HS-5 (cell line): Measurements from ENCODE around the gene MBNL3.

Source experiments
- DNase-seq: peaks from one replicate; pipeline ENCODE4 v3.0.0-alpha.2; 2012; ENCODE audit warnings: low read depth

The MBNL3 gene

DNA sequence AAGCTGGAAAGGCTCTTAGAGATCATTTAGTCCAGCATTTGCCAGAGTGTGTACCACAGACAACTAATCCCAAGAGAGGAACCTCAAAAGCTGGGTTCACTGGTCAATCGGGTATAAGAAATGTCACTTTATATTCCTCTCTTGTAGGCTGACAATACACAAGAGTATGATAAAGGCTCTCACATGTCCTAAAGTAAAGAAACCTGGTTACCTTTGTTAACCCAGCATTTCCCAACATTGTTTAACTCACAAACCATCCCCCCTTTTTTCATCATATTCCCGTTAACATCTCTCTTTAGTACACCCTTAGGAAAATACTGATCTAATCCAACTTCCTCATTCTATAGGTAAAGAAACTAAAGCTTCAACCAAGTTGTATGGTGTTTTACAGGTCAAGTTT, 74.4 kb downstream of the MBNL3 start:
- no peak for DNase-seq

DNA sequence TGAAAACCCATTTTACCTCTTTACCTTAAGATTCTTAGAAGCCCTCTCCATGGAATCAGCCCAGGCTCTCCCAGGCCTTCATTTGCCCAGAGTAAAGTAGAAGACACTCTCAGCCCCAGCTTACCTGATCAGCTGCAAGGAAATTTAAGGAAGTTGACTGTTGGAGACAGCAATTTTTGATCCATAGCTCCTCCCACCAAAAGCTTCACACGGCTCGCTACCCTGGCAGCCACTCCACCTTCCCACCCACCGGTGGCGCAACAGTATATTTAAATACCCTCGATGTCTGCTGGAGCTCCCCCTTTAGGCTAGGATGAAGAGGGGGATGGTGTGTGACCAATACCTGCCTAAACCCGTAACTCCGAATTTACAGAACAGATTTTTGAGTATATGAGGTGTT, 75.4 kb downstream of the MBNL3 start:
- no peak for DNase-seq

- no peak for DNase-seq
Observed at GRCh38 chrX:132412208-132412607, 76.6 kb downstream of the MBNL3 start.

DNA sequence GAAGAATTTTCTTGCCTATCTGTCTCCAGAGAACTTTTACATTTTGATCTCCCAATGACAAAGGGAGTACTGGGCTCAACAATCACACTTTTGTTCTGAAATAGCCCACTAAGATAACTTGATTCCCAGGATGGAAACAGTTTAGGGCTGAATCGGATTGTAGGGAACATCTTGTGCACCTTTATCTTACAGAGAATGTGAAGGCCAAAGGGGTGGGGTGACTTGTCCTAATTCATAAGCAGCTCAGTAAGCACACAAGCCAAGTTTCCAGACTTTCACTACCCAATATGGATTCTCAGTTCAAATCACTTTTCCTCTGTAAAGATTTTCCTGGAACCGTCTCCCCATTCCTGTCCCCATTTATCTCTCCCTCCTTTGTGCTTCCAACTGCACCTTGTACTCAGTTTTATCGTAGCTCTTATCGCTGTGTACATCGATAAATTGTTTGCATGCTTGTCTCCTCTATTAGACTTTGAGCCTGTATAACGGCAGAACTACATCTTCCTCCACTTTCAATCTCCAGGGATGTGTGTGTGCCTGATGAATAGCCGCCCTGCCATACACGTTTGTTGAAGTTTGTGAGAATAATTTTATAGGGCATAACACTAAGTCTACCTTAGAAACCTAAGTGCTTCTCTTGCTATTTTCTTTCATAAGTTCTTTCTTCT, 77.4 kb downstream of the MBNL3 start:
- no peak for DNase-seq

DNA sequence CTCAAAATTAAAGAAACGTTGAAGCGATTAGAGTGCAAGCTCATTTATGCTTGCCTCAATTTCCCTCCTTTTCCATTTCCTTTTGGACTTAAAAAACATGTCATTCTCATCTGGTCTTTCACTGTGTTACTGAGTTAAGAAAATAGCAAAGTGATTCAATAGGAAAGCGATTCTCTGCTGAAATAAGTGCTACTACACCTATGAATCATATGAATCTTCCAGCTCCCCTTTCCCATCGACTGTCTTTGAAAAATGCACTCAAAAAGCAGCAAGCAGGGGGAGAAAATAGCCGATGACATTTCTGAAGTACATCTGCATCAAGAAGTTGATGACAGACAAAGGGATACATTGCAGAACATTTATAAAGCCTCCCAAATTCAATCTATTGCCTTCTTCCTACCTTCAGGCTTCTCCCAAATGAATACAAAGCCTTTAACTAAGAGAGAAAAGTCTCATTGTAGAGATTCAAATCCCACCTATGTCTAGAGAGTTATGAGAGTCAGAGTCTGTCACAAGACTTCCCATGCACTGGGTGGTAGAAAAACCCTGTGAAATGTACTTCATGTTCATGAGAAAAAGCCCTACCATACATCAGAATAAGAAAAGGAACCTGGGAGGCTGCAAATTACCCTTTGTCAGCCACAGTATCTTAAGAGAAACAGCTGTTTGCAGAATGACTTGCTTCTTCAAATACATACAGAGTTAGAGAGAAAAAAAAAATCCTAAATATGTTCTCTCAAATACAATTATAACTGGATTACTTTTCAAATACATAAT, 78.9 kb downstream of the MBNL3 start:
- no peak for DNase-seq

DNA sequence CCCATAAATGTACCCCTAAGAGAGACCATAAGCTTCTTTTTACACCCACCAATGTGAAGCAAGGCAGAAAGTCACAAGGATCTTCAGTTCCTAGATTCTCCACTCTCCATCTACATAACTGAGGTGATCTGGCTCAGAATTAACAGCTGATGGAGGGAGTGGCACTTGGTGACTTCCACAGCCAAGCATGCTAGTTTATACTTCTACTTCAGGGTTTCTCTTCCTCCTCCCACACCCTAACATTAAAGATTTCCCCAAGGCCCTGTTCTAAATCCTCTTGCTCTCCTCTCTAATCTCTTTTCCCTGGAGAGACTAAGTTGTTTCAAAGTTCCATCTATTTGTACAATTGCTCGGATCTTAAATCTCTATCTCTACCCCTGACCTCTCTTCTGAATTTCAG, 81.1 kb downstream of the MBNL3 start:
- DNase-seq = no peak

GRCh38 chrX:132406106-132406505, 82.7 kb downstream of the MBNL3 start:
- no peak for DNase-seq

DNA sequence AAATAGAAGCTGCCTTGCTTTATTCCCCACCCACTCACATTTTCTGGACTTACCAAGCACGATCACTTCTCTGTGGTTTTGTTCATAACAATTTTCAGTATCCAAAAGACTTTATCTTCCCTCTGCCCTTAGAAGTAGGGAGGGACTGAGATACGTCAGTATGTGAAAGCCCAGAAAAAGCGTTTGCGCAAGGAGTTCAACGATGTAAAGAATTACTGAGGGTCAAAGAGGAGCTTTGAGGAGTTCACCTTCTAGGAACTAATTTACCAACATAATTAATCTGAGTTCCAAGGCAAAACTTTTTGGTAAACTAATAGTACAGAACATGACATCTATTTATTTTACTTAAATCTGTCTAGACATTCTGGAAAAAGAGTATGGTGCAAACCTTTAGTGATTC, 84.6 kb downstream of the MBNL3 start:
- no peak for DNase-seq

GRCh38 chrX:132401935-132402334, 86.9 kb downstream of the MBNL3 start:
- no peak for DNase-seq

- DNase-seq = no peak
Observed at GRCh38 chrX:132400706-132401105, 88.1 kb downstream of the MBNL3 start.

GRCh38 chrX:132395645-132396044, 93.2 kb downstream of the MBNL3 start:
- no peak for DNase-seq

GRCh38 chrX:132395026-132395425, 93.8 kb downstream of the MBNL3 start:
- no peak for DNase-seq

DNA sequence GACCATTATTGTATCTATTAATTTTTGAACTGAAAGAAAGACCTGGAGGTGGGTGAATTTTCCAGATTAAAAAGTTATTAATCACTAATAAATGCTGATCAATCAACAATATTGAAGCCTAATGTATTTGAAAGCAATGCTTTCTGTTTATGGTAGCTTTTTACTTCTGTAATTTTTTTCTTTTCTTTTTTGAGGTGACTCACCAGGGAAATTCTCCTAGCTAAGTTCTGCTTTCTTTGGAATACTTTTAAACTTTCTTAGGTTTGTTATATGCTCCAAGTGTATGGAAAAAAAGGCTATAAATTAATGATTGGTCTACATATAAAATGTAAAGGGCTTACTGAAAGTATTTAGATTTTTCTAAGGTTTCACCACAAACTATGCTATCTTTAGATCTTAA, 94.2 kb downstream of the MBNL3 start:
- DNase-seq = no peak

DNA sequence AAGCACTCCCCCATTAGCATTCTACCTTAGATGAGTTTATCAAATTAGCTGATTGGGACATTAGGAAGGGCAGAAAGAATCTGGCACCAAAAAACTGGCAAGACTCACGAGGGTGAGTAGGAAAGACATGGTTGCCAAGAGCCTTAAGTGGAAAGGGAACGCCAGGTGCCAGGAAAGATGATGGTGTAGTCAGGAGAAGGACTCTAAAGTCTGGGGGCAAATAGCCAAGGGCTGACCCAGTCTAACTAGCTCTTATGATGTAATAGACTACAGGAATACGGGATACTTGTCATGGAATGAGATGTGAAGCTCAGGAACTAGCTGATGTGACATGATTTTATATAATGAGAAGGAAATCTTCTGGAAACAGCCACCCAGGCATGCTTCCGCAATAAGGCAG, 94.8 kb downstream of the MBNL3 start:
- no peak for DNase-seq

DNA sequence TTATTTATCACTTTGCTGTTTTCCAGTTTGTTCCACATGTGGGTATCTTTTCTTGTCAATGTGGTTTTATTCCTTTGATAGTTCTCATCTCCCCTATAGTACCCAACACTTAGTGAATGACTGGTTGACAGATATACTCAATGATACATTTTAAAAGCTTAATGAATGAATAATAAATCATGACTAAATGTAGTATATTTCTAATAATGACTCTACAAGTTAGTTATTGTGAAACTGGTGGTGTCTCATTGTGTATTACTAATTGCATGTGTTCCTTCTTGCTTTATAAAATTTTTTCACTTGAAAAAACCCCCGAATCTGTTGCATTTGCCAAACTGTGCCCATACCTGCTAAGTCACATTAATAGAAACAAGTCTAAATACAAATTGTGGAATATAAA, 95.4 kb downstream of the MBNL3 start:
- DNase-seq = no peak

GRCh38 chrX:132393085-132393484, 95.8 kb downstream of the MBNL3 start:
- DNase-seq = no peak

DNA sequence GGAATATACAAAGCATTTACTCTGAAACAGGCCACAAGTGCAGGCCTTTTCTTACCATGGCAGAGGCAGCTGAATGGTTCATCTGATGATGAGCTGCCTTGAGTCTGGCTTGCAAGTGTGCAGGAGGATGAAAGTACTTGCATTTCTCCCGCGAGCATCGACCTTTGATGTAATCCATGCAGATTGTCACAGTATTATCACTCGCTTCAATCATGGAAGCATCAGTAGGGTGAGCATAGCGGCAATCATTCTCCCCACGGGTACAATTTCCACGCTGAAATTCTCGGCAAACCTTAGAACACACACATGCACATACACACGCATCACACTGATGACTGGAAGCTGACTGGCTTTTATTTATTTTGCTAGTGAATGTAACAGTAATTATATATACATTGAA, 98.0 kb downstream of the MBNL3 start:
- DNase-seq = no peak

- DNase-seq = no peak
Observed at GRCh38 chrX:132389480-132389879, 99.4 kb downstream of the MBNL3 start.

DNA sequence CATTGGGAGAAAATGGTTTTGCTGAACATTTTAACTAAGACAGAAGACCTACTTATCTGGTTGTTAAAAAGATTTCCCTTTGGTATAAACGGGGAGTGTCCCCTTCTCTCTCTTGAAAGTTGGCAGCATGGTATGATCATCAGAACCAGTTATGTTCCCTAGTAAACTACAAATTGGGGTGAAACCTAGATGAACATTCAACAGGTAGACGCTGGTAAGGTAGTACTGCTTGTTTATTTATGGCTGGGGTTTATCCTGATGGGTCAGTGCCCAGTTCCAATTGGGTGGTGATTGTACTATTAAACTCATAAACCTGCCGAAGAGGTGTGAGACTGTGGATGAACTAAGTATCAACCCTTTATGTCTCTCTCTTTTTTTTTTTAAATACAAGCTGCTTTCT, 100.5 kb downstream of the MBNL3 start:
- no peak for DNase-seq

- no peak for DNase-seq
Observed at GRCh38 chrX:132384301-132384700, 104.5 kb downstream of the MBNL3 start.

DNA sequence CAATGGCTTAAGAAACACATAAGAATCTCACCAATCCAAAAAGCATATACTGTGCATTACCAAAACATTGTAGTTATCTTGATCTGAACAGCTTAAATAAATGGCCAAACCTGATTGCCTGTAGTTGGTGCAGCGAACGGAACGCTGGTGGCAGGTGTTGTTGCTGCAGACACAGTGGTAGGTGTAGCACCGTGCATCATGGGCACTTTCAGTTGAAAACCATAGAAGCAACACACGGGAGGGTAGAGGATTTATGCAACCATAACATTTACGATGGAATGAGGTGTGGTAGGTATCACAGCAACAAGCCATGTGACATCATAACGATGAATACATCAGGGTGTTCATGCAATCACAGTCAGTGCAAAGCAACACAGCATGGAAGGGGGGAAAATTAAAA, 106.8 kb downstream of the MBNL3 start:
- DNase-seq = no peak

DNA sequence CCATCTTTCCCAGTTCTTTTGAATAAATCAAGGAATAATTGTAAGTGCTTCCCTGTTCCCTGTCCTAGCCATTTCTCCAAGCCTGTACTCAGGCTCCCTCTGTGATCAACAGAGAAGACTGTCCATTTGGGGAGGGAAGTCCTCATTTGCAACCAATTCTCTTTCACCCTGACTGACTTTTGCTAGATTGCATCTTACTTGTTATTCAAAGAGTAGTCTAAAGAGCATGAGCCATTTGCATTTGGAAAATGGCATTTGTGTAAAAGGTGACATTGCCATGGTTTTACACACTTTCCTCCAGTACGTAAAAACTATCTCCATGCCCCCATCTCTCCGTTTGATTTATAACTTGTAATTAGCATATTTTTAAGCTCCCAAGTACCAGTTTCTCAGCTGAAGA, 110.6 kb downstream of the MBNL3 start:
- DNase-seq = no peak

- no peak for DNase-seq
Observed at GRCh38 chrX:132375941-132376340, 112.9 kb downstream of the MBNL3 start.

DNA sequence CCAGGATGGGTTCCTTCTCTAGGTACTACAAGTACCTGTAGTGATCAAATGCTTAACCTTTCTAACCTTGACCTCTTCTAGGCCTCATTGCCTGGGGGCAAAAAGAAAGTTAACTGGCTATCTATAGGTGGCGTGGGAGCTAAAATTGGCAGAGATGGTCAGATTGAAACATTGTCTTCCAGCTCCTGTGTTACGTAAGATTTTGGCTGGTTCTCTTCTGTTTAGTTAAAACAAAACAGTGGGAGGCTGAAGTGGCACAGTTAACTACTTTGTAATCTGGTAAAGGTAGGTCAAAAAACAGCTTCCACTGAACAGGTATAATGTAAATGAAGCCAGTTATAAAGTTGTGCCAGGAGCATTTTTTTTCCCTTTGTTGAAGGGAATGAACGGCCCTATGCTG, 115.2 kb downstream of the MBNL3 start:
- no peak for DNase-seq
